ENCODE results near the gene RABEP1. TPM values are rescaled to one million over a fixed set of nuclear protein-coding genes. Genes with fewer than 3 reads are reported as not detected.

RABEP1 gene
- total and polyA plus RNA-seq, 2 experiments from 2014 or later: 37.0 to 88.1 TPM

GRCh38 chr17:5272322-5272721 is 9.8 kb upstream of the RABEP1 start:
- peaks cover 4% of the 10 kb centered on the region for H3K27me3 Mint-ChIP-seq (ENCODE audit: insufficient read depth, low read depth, poor library complexity)
- no peaks in the 10 kb centered on the region for H3K36me3 Mint-ChIP-seq (ENCODE audit: low read depth)
- Histone ChIP-seq H3K9me2 (ENCODE audit: insufficient read depth) (no peaks in the 10 kb centered on the region), H3K4me3 (no peak overlapping the region), H3K4me1 (ENCODE audit: insufficient read depth) (no peaks in the 10 kb centered on the region), H3K27ac (ENCODE audit: low read depth) (no peak overlapping the region), H3K36me3 (ENCODE audit: insufficient read depth) (no peaks in the 10 kb centered on the region), H3K27me3 (ENCODE audit: insufficient read depth) (no peaks in the 10 kb centered on the region), H3F3A (replicated peaks; ENCODE audit: low read depth) (no peaks in the 10 kb centered on the region), H3K79me2 (replicated peaks; ENCODE audit: insufficient read depth) (no peaks in the 10 kb centered on the region), H2AFZ (peak overlapping the region; percentile 56; the same call in 1 of the 2 replicates), H3K4me2 (no peak overlapping the region), H4K20me1 (replicated peaks; ENCODE audit: insufficient read depth) (no peaks in the 10 kb centered on the region)
- no peak overlapping the region for H3K27ac Mint-ChIP-seq
- no peak overlapping the region for H3K4me3 Mint-ChIP-seq
- no peaks in the 10 kb centered on the region for H3K4me1 Mint-ChIP-seq
- DNase-seq (ENCODE audit: low spot score) (no peak), ATAC-seq (no peak)
- no peak for TF ChIP-seq CTCF (conservative IDR thresholded peaks at IDR 0.05; ENCODE audit: low read depth in 2 of 2)
- no peak for TF ChIP-seq ZNF462 (CRISPR knock-in tag; IDR thresholded peaks at IDR 0.05)
- TF ChIP-seq ZNF114 (CRISPR knock-in tag; IDR thresholded peaks at IDR 0.05): no peak
- no peak for TF ChIP-seq JUNB (IDR thresholded peaks at IDR 0.05; ENCODE audit: unreplicated experiment)
- no peaks in the 10 kb centered on the region; the same call in 2 of the 3 replicates for H3K9me3 Mint-ChIP-seq

All from GM23338 (cell line).